Mesothelial cell of epicardium (in vitro differentiated cells): Measurements from ENCODE around the gene LUC7L3. TPM values are rescaled to one million over a fixed set of nuclear protein-coding genes. Genes with fewer than 3 reads are reported as not detected.
"Not testable (repeated sequence)": the region's sequence is repeated elsewhere in the genome, so short reads cannot be mapped to it uniquely, and the experiment has no call there.

ENCODE experiments used
- DNase-seq, 2 experiments: peaks; one replicate each; pipeline ENCODE4 v3.0.0; 2021; ENCODE audit warnings: low spot score in 2 of 2; ENCODE audit not compliant: unreplicated experiment in 2 of 2
- H3K27ac Mint-ChIP-seq: 2 replicates; pipeline ENCODE4 v1.8.0; 2021; ENCODE audit warnings: mixed read lengths
- H3K27me3 Mint-ChIP-seq: 2 replicates; pipeline ENCODE4 v1.8.0; 2021; ENCODE audit warnings: low read depth, mixed read lengths
- H3K36me3 Mint-ChIP-seq: 2 replicates; pipeline ENCODE4 v1.8.0; 2021; ENCODE audit warnings: mixed read lengths
- H3K4me1 Mint-ChIP-seq: 2 replicates; pipeline ENCODE4 v1.8.0; 2021; ENCODE audit warnings: mixed read lengths
- H3K4me3 Mint-ChIP-seq: 2 replicates; pipeline ENCODE4 v1.8.0; 2021; ENCODE audit warnings: mild to moderate bottlenecking, moderate library complexity, mixed read lengths
- H3K9me3 Mint-ChIP-seq: 2 replicates; pipeline ENCODE4 v1.8.0; 2021; ENCODE audit warnings: mixed read lengths
- CTCF ChIP-seq: fragments of 200-600 bp; sonication (generic); IDR thresholded peaks from one replicate; pipeline ENCODE4 v1.5.0; 2021; ENCODE audit warnings: antibody characterized with exemption; ENCODE audit not compliant: unreplicated experiment
- microRNA-seq: library from miRNA; unstranded; fragments of <30 nt; microRNA quantifications from one replicate; pipeline ENCODE4 v1.2.0, GENCODE V29; 2021; ENCODE audit warnings: inconsistent platforms, mixed read lengths
- total RNA-seq: library from RNA; stranded (reverse); gene quantifications from 3 replicates; pipeline ENCODE4 v1.2.1, GENCODE V29; 2021

LUC7L3 gene
- total RNA-seq, 1 donor from 2014 or later, result 261 TPM

GRCh38 chr17:50803676-50804075 is 84.3 kb downstream of the LUC7L3 start:
- no peak for DNase-seq
- H3K27me3 Mint-ChIP-seq, result no peaks in the 10 kb centered on the region
- H3K4me1 Mint-ChIP-seq, result peaks cover 11% of the 10 kb centered on the region
- H3K4me3 Mint-ChIP-seq, result no peak overlapping the region
- TF ChIP-seq CTCF, result no peak
- H3K9me3 Mint-ChIP-seq, result no peaks in the 10 kb centered on the region
- H3K36me3 Mint-ChIP-seq, result no peaks in the 10 kb centered on the region
- no peak overlapping the region for H3K27ac Mint-ChIP-seq

- H3K27me3 Mint-ChIP-seq, DNase-seq, H3K4me3 Mint-ChIP-seq, H3K36me3 Mint-ChIP-seq, H3K27ac Mint-ChIP-seq, H3K4me1 Mint-ChIP-seq, H3K9me3 Mint-ChIP-seq: not testable (repeated sequence)
Measured at GRCh38 chr17:50804749-50805475, 85.5 kb downstream of the LUC7L3 start.

- no peaks in the 10 kb centered on the region for H3K9me3 Mint-ChIP-seq
- H3K4me1 Mint-ChIP-seq, result no peaks in the 10 kb centered on the region
- no peak overlapping the region for H3K27ac Mint-ChIP-seq
- DNase-seq, result no peak
- H3K4me3 Mint-ChIP-seq, result no peak overlapping the region
- no peaks in the 10 kb centered on the region for H3K36me3 Mint-ChIP-seq
- TF ChIP-seq CTCF, result no peak
- H3K27me3 Mint-ChIP-seq, result no peaks in the 10 kb centered on the region
Measured at GRCh38 chr17:50805486-50805885, 86.1 kb downstream of the LUC7L3 start.

Small RNA genes within 50 kb of the gene (microRNA-seq; reads per million reads assigned to microRNA genes)
- not detected for gene MIR8059

Other genes starting within 250 kb of the LUC7L3 start
- gene RSAD1, start 240.7 kb upstream of the LUC7L3 start, total RNA-seq, result 40.1 to 40.8 TPM (median 40.7 TPM) in 3 replicates
- 5.1 to 6.5 TPM (median 6.1 TPM) in 3 replicates for gene MYCBPAP, start 211.2 kb upstream of the LUC7L3 start, total RNA-seq
- 14.2 to 15.1 TPM (median 14.7 TPM) in 3 replicates for gene EPN3, start 186.9 kb upstream of the LUC7L3 start, total RNA-seq
- gene SPATA20, start 172.4 kb upstream of the LUC7L3 start, total RNA-seq, result 71.3 to 71.7 TPM (median 71.4 TPM) in 3 replicates
- 26.1 to 29.0 TPM (median 26.9 TPM) in 3 replicates for gene CACNA1G, start 158.9 kb upstream of the LUC7L3 start, total RNA-seq
- 0.44 to 1.2 TPM (median 0.93 TPM) in 3 replicates for gene ABCC3, start 84.7 kb upstream of the LUC7L3 start, total RNA-seq
- gene ANKRD40, start 11.7 kb upstream of the LUC7L3 start, total RNA-seq, result 35.9 to 38.8 TPM (median 37.6 TPM) in 3 replicates
- gene ANKRD40CL, start 47.9 kb downstream of the LUC7L3 start, total RNA-seq, result not detected in 3 replicates
- gene WFIKKN2, start 116.0 kb downstream of the LUC7L3 start, total RNA-seq, result 0.42 to 0.68 TPM (median 0.60 TPM) in 3 replicates
- 29.4 to 34.7 TPM (median 32.0 TPM) in 3 replicates for gene TOB1, start 146.8 kb downstream of the LUC7L3 start, total RNA-seq